HEK293T (cell line): ENCODE results near the gene TRPC4.

Experiments used
- CTCF ChIA-PET: fragments of 350-600 bp; formaldehyde crosslinking; extraction: SDS; loops from one replicate; lab custom pipeline; 2021; ENCODE audit warnings: antibody characterized with exemption, inconsistent platforms; lab: Yijun Ruan, JAX
- POLR2A ChIA-PET: fragments of 350-600 bp; formaldehyde crosslinking; extraction: SDS; loops from one replicate; lab custom pipeline; 2020; ENCODE audit warnings: antibody characterized with exemption, inconsistent platforms; lab: Yijun Ruan, JAX
- DNase-seq: peaks from one replicate; pipeline ENCODE4 v3.0.0; 2012; ENCODE audit warnings: mixed read lengths; ENCODE audit errors: extremely low spot score
- ARNT ChIP-seq: fragments of 450-650 bp; IDR thresholded peaks from 2 replicates; pipeline ENCODE4 v1.6.1; 2017; ENCODE audit warnings: mild to moderate bottlenecking
- BHLHE40 ChIP-seq: fragments of 450-650 bp; IDR thresholded peaks from 2 replicates; pipeline ENCODE4 v1.6.1; 2016; ENCODE audit warnings: mild to moderate bottlenecking, moderate library complexity, borderline replicate concordance
- CTBP1 ChIP-seq: fragments of 450-650 bp; IDR thresholded peaks from 2 replicates; pipeline ENCODE4 v1.6.1; 2016; ENCODE audit warnings: borderline replicate concordance
- ELF4 ChIP-seq: fragments of 450-650 bp; IDR thresholded peaks from 2 replicates; pipeline ENCODE4 v1.6.1; 2017; ENCODE audit warnings: antibody characterized with exemption
- FOXA1 ChIP-seq: fragments of 450-650 bp; IDR thresholded peaks from 2 replicates; pipeline ENCODE4 v1.6.1; 2016; ENCODE audit warnings: mild to moderate bottlenecking
- FOXK2 ChIP-seq: fragments of 450-650 bp; IDR thresholded peaks from 2 replicates; pipeline ENCODE4 v1.6.1; 2016; ENCODE audit warnings: mild to moderate bottlenecking
- FOXM1 ChIP-seq: fragments of 450-650 bp; IDR thresholded peaks from 2 replicates; pipeline ENCODE4 v1.6.1; 2017; ENCODE audit warnings: mild to moderate bottlenecking, borderline replicate concordance
- HDGF ChIP-seq: fragments of 450-650 bp; IDR thresholded peaks from 2 replicates; pipeline ENCODE4 v1.6.1; 2017; ENCODE audit warnings: antibody characterized with exemption, borderline replicate concordance
- L3MBTL2 ChIP-seq: fragments of 450-650 bp; conservative IDR thresholded peaks from 2 replicates; pipeline ENCODE4 v1.6.1; 2016; ENCODE audit warnings: mild to moderate bottlenecking
- LEF1 ChIP-seq: fragments of 450-650 bp; IDR thresholded peaks from 2 replicates; pipeline ENCODE4 v1.6.1; 2017; ENCODE audit warnings: mild to moderate bottlenecking, borderline replicate concordance
- NFRKB ChIP-seq: fragments of 450-650 bp; IDR thresholded peaks from 2 replicates; pipeline ENCODE4 v1.6.1; 2016; ENCODE audit warnings: mild to moderate bottlenecking, moderate library complexity
- PKNOX1 ChIP-seq: fragments of 450-650 bp; IDR thresholded peaks from 2 replicates; pipeline ENCODE4 v1.6.1; 2016
- SP1 ChIP-seq: fragments of 450-650 bp; IDR thresholded peaks from 2 replicates; pipeline ENCODE4 v1.6.1; 2017
- SUZ12 ChIP-seq: fragments of 450-650 bp; IDR thresholded peaks from 2 replicates; pipeline ENCODE4 v1.6.1; 2016; ENCODE audit warnings: mild to moderate bottlenecking
- TARDBP ChIP-seq: fragments of 450-650 bp; IDR thresholded peaks from 2 replicates; pipeline ENCODE4 v1.6.1; 2016
- ZNF384 ChIP-seq: fragments of 450-650 bp; IDR thresholded peaks from 2 replicates; pipeline ENCODE4 v1.6.1; 2016

The TRPC4 gene

GRCh38 chr13:37706041-37706440 lies 163.5 kb downstream of the TRPC4 start:
- ChIA-PET POLR2A (no interaction called here), CTCF (no interaction called here)
- TF ChIP-seq FOXA1 (no peak), L3MBTL2 (no peak), TARDBP (no peak), NFRKB (no peak), HDGF (no peak), FOXM1 (no peak), CTBP1 (no peak), FOXK2 (no peak), SP1 (no peak), ELF4 (no peak), LEF1 (no peak), PKNOX1 (no peak), SUZ12 (no peak), BHLHE40 (no peak), ZNF384 (no peak), ARNT (no peak)
- DNase-seq, result no peak

- ChIA-PET POLR2A (no interaction called here), CTCF (no interaction called here)
- TF ChIP-seq FOXK2 (no peak), ZNF384 (no peak), SP1 (no peak), L3MBTL2 (no peak), TARDBP (no peak), FOXA1 (no peak), HDGF (no peak), NFRKB (no peak), LEF1 (no peak), ELF4 (no peak), ARNT (no peak), SUZ12 (no peak), PKNOX1 (no peak), FOXM1 (no peak)
- no peak for DNase-seq
These were observed 167.6 kb downstream of the TRPC4 start for GRCh38 chr13:37701972-37702371.

DNA sequence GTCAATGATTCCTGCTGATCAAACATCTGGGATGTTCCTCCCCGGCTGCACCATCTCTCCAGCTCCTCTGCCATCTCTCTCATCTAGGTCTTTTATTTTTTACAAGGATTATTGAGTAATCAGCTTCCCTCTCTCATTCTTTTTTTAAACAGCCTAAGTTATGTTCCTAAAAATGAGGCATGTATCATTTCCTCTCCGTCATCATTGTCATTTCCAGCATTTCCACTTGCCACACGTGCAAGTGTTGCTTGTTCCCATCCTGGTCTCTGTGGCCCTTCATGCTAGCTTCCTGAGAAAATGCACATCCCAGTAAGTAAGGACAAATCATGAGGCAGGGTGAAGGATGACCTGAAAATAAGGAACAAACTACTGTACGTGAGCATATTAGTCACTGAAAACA lies 168.3 kb downstream of the TRPC4 start:
- ChIA-PET CTCF (interaction anchor here (0.5 kb wide), 1 partner anchor 13 kb away, joined by 3 read pairs; no protein-coding TSS in a partner anchor), POLR2A (no interaction called here)
- TF ChIP-seq CTBP1, result no peak
- no peak for DNase-seq

- TF ChIP-seq FOXK2 (no peak), SUZ12 (no peak), HDGF (no peak), FOXM1 (no peak), NFRKB (no peak), ARNT (no peak), ELF4 (no peak)
- CTCF ChIA-PET, result interaction anchor here (0.5 kb wide), 1 partner anchor 12 kb away, joined by 3 read pairs; no protein-coding TSS in a partner anchor
- no peak for DNase-seq
- POLR2A ChIA-PET, result no interaction called here
These were observed 168.7 kb downstream of the TRPC4 start for GRCh38 chr13:37700887-37701286.

- POLR2A ChIA-PET, result no interaction called here
- TF ChIP-seq ARNT, result no peak
- TF ChIP-seq FOXK2, result no peak
- TF ChIP-seq L3MBTL2, result no peak
- no peak for TF ChIP-seq ZNF384
- no peak for TF ChIP-seq TARDBP
- no peak for TF ChIP-seq PKNOX1
- TF ChIP-seq SP1, result no peak
- TF ChIP-seq BHLHE40, result no peak
- no peak for TF ChIP-seq FOXM1
- DNase-seq, result no peak
- CTCF ChIA-PET, result no interaction called here
These were observed 174.4 kb downstream of the TRPC4 start for GRCh38 chr13:37695200-37695599.

- ChIA-PET POLR2A (no interaction called here), CTCF (no interaction called here)
- TF ChIP-seq BHLHE40 (no peak), PKNOX1 (no peak), FOXM1 (no peak), FOXK2 (no peak), SUZ12 (no peak), TARDBP (no peak), SP1 (no peak), NFRKB (no peak), ARNT (no peak), ZNF384 (no peak)
- DNase-seq, result no peak
These were observed 179.2 kb downstream of the TRPC4 start for GRCh38 chr13:37690361-37690760.

DNA sequence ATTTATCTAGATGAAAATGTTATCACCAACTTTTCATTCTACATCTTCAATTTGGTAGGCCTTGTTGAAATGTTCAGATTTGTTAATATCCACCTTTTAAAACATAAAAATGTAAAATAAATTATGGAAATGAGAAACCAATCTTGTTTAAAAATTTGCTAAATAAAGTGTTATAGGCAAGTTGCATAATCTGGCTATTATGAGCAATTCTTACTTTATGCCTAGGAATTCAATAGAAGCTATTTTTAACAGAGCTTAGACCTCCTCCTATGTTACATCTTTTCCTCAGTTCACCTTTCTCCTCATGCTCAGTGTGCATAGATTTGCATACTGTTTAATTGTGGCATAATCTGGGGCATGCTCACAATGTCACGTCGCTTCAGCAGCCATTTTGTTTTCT lies 183.1 kb downstream of the TRPC4 start:
- POLR2A ChIA-PET, result no interaction called here
- DNase-seq, result no peak
- CTCF ChIA-PET, result no interaction called here
- TF ChIP-seq PKNOX1 (no peak), FOXM1 (no peak), BHLHE40 (no peak), TARDBP (no peak), SP1 (no peak), LEF1 (no peak), SUZ12 (no peak), ELF4 (no peak), FOXA1 (no peak), FOXK2 (no peak), ARNT (no peak), L3MBTL2 (no peak)
